Measurements from ENCODE around the gene RASAL3. TPM values are rescaled to one million over a fixed set of nuclear protein-coding genes. Genes with fewer than 3 reads are reported as not detected.

RASAL3 gene
- not detected in 2 replicates for total RNA-seq

DNA sequence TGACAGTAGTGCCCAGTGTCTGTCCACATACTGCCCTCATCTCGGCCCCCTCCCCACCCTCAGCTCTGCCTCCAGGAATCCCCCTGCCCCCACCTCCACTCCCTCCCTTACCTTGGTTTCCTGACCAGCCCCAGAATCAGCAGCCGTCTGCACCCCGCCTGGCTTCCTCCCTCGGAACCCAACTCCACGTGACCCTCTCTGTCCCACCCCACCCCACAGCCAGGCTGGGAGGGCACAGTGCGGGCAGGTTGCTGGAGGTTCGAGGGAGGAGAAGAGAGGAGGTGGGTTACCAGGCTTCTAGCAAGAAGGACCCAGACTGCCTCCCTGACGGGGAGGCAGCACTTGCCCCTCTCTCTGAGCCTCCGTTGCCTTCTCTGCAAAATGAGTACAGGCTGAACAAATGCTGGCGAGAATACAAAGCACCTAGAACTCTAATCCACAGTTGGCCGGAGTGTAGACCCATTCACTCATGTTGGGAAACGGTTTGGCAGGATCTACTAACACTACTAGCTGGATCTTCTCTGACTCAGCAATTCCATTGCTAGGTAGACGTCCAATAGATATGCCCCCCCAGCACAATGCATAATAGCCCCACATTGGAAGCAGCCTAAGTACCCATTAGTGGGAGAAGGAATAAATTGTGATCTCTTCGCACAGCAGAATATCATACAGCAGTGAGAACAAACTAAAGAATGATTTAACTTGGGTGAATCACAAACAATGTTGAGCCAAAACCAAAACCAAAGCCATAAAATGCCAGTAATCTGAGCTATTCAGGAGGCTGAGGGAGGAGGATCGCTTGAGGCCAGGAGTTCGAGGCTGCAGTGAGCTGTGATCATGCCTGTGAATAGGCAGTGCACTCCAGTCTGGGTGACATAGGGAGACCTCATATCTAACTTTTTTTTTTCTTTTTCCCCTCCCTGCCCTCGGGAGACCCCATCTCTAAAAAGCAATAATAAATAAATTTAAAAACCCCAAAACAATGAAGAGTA, at the start of gene RASAL3:
Gene RASAL3, minus strand, starts transcription at position 151 of the 992 bp plus-strand sequence. CDS start 186 bp downstream, outside the sequence.

DNA sequence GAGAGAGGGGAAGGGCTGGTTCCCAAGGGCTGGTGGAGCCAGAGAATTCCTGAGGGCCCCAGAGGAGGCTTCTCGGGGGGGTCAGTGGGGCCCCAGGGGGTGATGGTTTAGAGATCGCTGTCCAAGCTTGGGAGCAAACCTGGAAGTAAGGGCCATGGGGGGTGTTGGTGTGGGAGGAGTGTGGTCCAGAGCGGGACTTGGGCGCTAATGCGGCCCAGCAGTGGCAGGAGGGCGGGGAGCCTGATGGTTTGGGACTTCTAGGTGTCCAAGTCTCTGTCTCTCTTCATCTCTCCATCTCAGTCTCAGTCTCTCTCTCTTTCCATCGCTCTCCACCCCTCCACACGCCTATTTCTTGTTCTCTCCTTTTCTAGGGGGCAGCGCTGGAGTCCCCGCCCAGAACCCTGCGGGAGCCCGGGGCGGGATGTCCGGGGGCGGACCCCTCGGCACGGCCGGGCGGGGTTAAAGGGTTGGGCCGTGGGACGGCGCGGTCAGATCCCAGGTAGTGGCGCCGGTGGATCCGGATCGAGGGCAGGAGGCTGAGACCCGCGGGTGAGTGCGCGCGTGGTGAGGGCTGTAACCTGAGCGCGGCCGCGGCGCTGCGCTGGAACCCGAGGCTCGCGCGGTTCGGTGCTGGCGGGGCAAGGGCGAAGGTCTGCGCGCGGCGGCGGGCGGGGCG, 43.8 kb upstream of the RASAL3 start, which contains the start of gene CYP4F22:
Gene CYP4F22, plus strand, starts transcription at position 491 of the 676 bp plus-strand sequence. CDS start 16,812 bp downstream, outside the sequence.

DNA sequence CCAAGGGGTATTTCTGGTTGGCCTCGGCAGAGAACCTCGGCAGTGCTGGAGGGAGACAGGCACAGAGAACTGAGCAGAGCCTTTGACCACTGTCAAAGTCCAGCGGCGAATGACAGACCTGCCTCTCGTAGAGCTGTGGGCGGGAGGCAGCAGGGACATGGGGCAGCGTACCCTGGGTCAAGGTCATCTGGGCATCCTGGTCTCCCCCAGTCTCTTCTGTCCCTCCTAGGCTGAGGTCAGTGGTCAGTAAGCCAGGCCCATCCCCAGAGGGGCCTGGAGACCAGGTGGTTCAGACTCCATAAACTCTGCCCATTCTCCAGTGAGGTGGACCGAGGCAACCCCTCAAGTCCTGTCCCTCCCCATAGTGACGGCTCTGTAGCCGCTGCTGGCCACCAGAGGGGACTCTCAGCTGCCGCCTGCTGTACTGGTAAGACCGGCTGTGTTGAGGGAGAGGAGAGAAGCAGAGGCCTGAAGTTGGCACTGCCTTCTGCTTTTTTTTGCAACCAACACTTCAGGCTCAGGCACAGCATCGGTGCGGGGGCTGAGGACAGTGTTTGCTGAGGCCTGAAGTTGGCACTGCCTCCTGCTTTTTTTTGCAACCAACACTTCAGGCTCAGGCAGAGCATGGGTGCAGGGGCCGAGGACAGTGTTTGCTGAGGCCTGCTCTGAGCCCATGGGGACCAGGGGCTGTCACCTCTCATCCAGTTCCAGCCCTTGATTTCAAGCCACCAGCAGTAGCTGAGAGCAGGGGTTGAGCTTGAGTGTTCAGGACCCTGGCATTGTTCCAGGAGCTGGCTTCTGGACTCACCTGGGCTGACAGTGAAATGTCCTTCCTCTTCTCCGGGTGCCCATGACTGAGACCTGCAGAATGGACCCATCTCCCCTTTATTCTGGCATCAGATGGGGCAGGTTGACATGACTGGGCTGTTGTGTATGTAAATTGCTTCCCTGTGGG, 15.3 kb upstream of the RASAL3 start, which contains the start of gene PGLYRP2:
Gene PGLYRP2, minus strand, starts transcription at position 111 of the 955 bp plus-strand sequence. CDS start 130 bp downstream, outside the sequence.

DNA sequence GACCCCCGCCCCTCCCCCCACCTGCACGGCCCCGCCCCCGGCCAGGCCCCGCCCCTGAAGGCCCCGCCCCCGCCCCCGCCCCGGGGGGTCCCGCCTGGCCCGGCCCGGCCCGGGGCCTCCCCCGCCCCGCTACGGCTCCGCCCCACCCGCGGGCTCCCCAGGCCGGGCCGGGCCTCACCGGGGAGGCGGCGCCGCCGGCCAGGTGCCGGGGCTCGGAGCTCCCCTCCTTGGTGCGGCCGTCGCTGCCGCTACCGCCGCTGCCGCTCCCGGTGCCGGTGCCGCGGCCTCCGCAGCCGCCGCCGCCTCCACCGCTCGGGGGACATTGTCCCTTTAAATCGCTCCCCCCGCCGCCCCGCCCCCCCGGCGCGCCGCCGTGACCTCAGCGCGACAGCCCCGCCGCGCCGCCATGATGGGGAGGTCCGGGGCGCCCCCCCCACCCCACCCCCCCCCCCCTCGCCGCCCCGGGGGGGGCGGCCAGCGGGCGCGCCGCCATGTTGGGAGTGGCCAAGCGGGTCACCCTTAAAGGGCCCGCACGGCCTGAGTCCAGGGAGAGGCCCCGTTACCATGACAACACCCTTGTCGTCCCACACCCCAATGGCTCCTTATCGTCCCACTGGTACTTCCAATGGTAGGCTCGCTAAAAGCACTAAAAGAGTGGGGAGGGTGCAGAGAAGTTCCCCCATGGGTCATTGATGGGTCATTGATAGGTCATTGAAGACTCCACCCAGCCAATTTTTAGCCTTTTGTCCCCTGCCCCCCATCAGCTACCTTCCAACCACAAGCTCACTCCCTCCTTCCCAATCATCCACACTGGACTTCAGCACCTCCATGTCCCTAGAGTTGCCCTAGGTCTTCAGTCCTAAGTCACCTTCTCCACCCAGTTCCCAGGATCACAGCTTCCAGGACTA, 14.5 kb downstream of the RASAL3 start, which contains the start of gene WIZ:
Gene WIZ, minus strand, starts transcription at position 337 of the 908 bp plus-strand sequence. CDS start 1,649 bp downstream, outside the sequence.

DNA sequence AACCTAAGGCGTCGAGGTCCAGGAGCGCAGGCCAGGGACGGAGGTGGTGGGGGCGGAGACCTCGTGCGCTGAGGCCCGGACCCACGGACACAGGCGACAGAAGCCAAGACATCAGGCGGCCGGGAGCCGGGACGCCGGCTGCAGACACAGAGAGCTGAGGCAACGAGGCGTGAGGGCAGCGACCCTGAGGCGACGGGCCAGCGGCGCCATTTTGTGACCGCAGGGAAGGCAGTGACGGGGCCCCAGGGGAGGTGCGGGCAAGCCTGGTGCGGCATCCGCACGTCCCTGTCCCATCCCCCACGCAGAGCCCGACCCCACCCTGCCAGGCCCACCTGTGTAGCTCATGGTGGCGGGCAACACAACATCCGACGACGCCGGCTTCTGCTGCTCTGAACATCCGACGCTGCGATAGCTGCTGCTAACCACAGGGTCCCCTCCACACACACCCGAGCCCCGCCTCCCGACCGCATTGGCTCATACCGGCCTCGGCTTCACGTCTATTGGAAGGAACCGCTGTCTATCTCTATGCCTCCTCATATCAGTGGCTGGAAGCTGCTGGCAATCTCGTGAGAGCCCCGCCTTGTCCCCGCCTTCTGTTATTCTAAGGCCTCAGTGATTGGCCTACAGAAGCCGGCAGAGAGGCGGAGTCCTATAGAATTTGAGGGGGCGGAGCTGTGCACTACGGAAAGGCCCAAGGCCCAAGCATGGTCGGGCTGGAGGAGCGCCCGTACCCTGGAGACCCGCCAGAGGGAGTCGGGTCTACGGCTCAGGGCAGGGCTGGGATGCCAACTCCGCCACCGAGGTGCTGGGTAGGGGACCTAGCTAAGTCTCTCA, 45.5 kb downstream of the RASAL3 start, which contains the start of gene AKAP8L:
Gene AKAP8L, minus strand, starts transcription at position 410 of the 834 bp plus-strand sequence. Its CDS starts 65 bp downstream, at position 345.

Small RNA genes lying within 50 kb of the gene (small RNA-seq; reads per million reads assigned to genes)
- not detected for gene MIR1470

Other genes starting within 250 kb of the RASAL3 start
- gene EPHX3, start 232.1 kb downstream of the RASAL3 start, total RNA-seq, result 0.11 and 0.13 TPM in 2 replicates
- gene BRD4, start 132.0 kb downstream of the RASAL3 start, total RNA-seq, result 19.1 and 23.9 TPM in 2 replicates
- gene AKAP8, start 84.8 kb downstream of the RASAL3 start, total RNA-seq, result 13.3 and 17.9 TPM in 2 replicates
- gene AKAP8L, start 45.6 kb downstream of the RASAL3 start, total RNA-seq, result 39.5 and 40.1 TPM in 2 replicates
- gene WIZ, start 14.6 kb downstream of the RASAL3 start, total RNA-seq, result 9.4 TPM in 2 replicates
- gene PGLYRP2, start 15.0 kb upstream of the RASAL3 start, total RNA-seq, result not detected in 2 replicates
- not detected in 2 replicates for gene CYP4F22, start 44.0 kb upstream of the RASAL3 start, total RNA-seq
- gene CYP4F8, start 150.7 kb upstream of the RASAL3 start, total RNA-seq, result not detected in 2 replicates
- not detected in 2 replicates for gene CYP4F3, start 176.4 kb upstream of the RASAL3 start, total RNA-seq
- not detected in 2 replicates for gene CYP4F12, start 208.5 kb upstream of the RASAL3 start, total RNA-seq